Measurements from ENCODE around the gene PDXP.

GRCh38 chr22:37705205-37705604 is 46.7 kb downstream of the PDXP start:
- TF ChIP-seq EP300 (IDR thresholded peaks at IDR 0.05; ENCODE audit: low read depth in 2 of 2, low read length in 2 of 2) (no peak), EP300 (CRISPR knock-in tag; IDR thresholded peaks at IDR 0.05; ENCODE audit: borderline replicate concordance) (no peak), ZNF224 (CRISPR knock-in tag; IDR thresholded peaks at IDR 0.05) (no peak), YY1 (IDR thresholded peaks at IDR 0.05; ENCODE audit: insufficient read depth, insufficient replicate concordance, low read depth, low read length) (no peak), ATF3 (CRISPR knock-in tag; IDR thresholded peaks at IDR 0.05) (no peak), EZH2 (conservative IDR thresholded peaks at IDR 0.05; ENCODE audit: low read depth, low read length) (no peak), SMC3 (IDR thresholded peaks at IDR 0.05; ENCODE audit: low read length) (no peak), ATF1 (CRISPR knock-in tag; IDR thresholded peaks at IDR 0.05) (no peak), ZSCAN5A (CRISPR knock-in tag; IDR thresholded peaks at IDR 0.05; ENCODE audit: borderline replicate concordance) (no peak), E2F2 (CRISPR knock-in tag; IDR thresholded peaks at IDR 0.05; ENCODE audit: borderline replicate concordance) (no peak), ZNF263 (CRISPR knock-in tag; IDR thresholded peaks at IDR 0.05) (no peak), CTCF (CRISPR knock-in tag; IDR thresholded peaks at IDR 0.05) (no peak), ZFP36L1 (CRISPR knock-in tag; IDR thresholded peaks at IDR 0.05) (no peak), TRIM24 (CRISPR knock-in tag; IDR thresholded peaks at IDR 0.05) (no peak), MAFK (conservative IDR thresholded peaks at IDR 0.05 in 1 of 2, IDR thresholded peaks at IDR 0.05 in 1 of 2; ENCODE audit: low read length in 2 of 2) (no peak)

Data from HepG2 (cell line).